Activated CD8-positive, alpha-beta memory T cell treated with anti-CD3 and anti-CD28 coated beads, Interleukin-2, amount 50 U/mL, for 1 hour (primary cell): ENCODE measurements around the gene PLCB2.

ENCODE experiments used
- DNase-seq: peaks from one replicate; pipeline ENCODE4 v3.0.0-alpha.2; 2020; ENCODE audit errors: extremely low read depth

The PLCB2 gene

GRCh38 chr15:40323953-40324937 is 16.5 kb upstream of the PLCB2 start:
- DNase-seq: no peak

GRCh38 chr15:40323239-40323952 is 15.7 kb upstream of the PLCB2 start, which contains the start of gene INAFM2:
Gene INAFM2 (plus strand): TSS chr15:40323692. CDS start chr15:40324056, 364 bp downstream.
- peak; percentile 69 for DNase-seq

- DNase-seq: no peak
Measured at GRCh38 chr15:40322531-40323238, 14.9 kb upstream of the PLCB2 start.

GRCh38 chr15:40320931-40321371 is 13.2 kb upstream of the PLCB2 start:
- DNase-seq: no peak

- DNase-seq: no peak
Measured at GRCh38 chr15:40320409-40320808, 12.7 kb upstream of the PLCB2 start.

GRCh38 chr15:40317580-40317979 is 9.8 kb upstream of the PLCB2 start:
- DNase-seq: no peak

GRCh38 chr15:40316931-40317330 is 9.2 kb upstream of the PLCB2 start:
- DNase-seq: no peak

- no peak for DNase-seq
Measured at GRCh38 chr15:40314723-40315276, 7.1 kb upstream of the PLCB2 start.

- no peak for DNase-seq
Measured at GRCh38 chr15:40313531-40314398, 6.0 kb upstream of the PLCB2 start.

- DNase-seq: no peak
Measured at GRCh38 chr15:40312370-40313158, 4.8 kb upstream of the PLCB2 start.

- no peak for DNase-seq
Measured at GRCh38 chr15:40310993-40311392, 3.3 kb upstream of the PLCB2 start.

- no peak for DNase-seq
Measured at GRCh38 chr15:40310001-40310959, 2.5 kb upstream of the PLCB2 start.

GRCh38 chr15:40309344-40309862 is 1.7 kb upstream of the PLCB2 start:
- no peak for DNase-seq

- DNase-seq: no peak
Measured at GRCh38 chr15:40306908-40307307, 827 bp downstream of the PLCB2 start.

GRCh38 chr15:40306371-40306770 is 1.4 kb downstream of the PLCB2 start:
- DNase-seq: no peak

GRCh38 chr15:40305281-40305680 is 2.5 kb downstream of the PLCB2 start:
- no peak for DNase-seq

GRCh38 chr15:40303576-40303975 is 4.2 kb downstream of the PLCB2 start:
- DNase-seq: no peak

- no peak for DNase-seq
Measured at GRCh38 chr15:40302981-40303380, 4.8 kb downstream of the PLCB2 start.
